ENCODE measurements around the gene MICAL3. TPM values are rescaled to one million over a fixed set of nuclear protein-coding genes. Genes with fewer than 3 reads are reported as not detected.

MICAL3 gene
- total and polyA plus RNA-seq, 9 of the 15 experiments (the other 6 are each of a cell fraction or from before 2014, with no cell fraction given), result 0.53 to 32.1 (median 12.3) TPM

GRCh38 chr22:18048441-18048898 lies 24.1 kb upstream of the MICAL3 start (continued):
- TF ChIP-seq ZNF280A (IDR thresholded peaks at IDR 0.05; ENCODE audit: low read depth, partially characterized antibody) (no peak), ETS2 (tag; IDR thresholded peaks at IDR 0.05; ENCODE audit: borderline replicate concordance, poor library complexity, severe bottlenecking) (no peak), BRF1 (IDR thresholded peaks at IDR 0.05; ENCODE audit: borderline replicate concordance, extremely low read depth, insufficient read length) (no peak), POLR2H (tag; IDR thresholded peaks at IDR 0.05; ENCODE audit: low read depth) (no peak), KAT7 (CRISPR knock-in tag; IDR thresholded peaks at IDR 0.05; ENCODE audit: borderline replicate concordance) (no peak), ZNF175 (CRISPR knock-in tag; IDR thresholded peaks at IDR 0.05; ENCODE audit: low read depth) (no peak), SLC30A9 (CRISPR knock-in tag; IDR thresholded peaks at IDR 0.05) (no peak), MYBL2 (IDR thresholded peaks at IDR 0.05; ENCODE audit: low read depth) (no peak), MYBL2 (CRISPR knock-in tag; IDR thresholded peaks at IDR 0.05; ENCODE audit: borderline replicate concordance) (no peak), PHB (CRISPR knock-in tag; IDR thresholded peaks at IDR 0.05) (no peak), DEAF1 (CRISPR knock-in tag; IDR thresholded peaks at IDR 0.05) (no peak), ZNF583 (CRISPR knock-in tag; IDR thresholded peaks at IDR 0.05) (no peak), ATF6 (CRISPR knock-in tag; IDR thresholded peaks at IDR 0.05) (no peak), ZFP1 (CRISPR knock-in tag; IDR thresholded peaks at IDR 0.05) (no peak), MTF1 (CRISPR knock-in tag; IDR thresholded peaks at IDR 0.05; ENCODE audit: borderline replicate concordance) (no peak), HLTF (IDR thresholded peaks at IDR 0.05) (no peak), USF1 (CRISPR knock-in tag; IDR thresholded peaks at IDR 0.05) (peak; percentile 90), MBD2 (IDR thresholded peaks at IDR 0.05; ENCODE audit: borderline replicate concordance, low read depth) (no peak), ZZZ3 (IDR thresholded peaks at IDR 0.05) (no peak), GATA2 (CRISPR knock-in tag; IDR thresholded peaks at IDR 0.05) (no peak), ELK3 (CRISPR knock-in tag; IDR thresholded peaks at IDR 0.05) (no peak), EP400 (IDR thresholded peaks at IDR 0.05) (no peak), MAX (CRISPR knock-in tag; IDR thresholded peaks at IDR 0.05) (peak; percentile 44)

Measured in K562 (cell line).